Measurements from ENCODE around the gene P2RY6. TPM values are rescaled to one million over a fixed set of nuclear protein-coding genes. Genes with fewer than 3 reads are reported as not detected.

P2RY6 gene
- polyA plus RNA-seq, 1 donor (not counting 4 experiments of a cell fraction or from before 2014, with no cell fraction given), result 0.04 TPM

- no peak overlapping the region for H3K9ac ChIP-seq (ENCODE audit: control insufficient read depth, extremely low read depth, insufficient read depth, low read length)
- no peak overlapping the region for H3K4me2 ChIP-seq (ENCODE audit: control insufficient read depth, extremely low read depth, insufficient read depth, low read depth, low read length)
- H3K27ac ChIP-seq (ENCODE audit: control insufficient read depth, insufficient read depth, low read length), result no peak overlapping the region
- FAIRE-seq, result no peak
- no peaks in the 10 kb centered on the region for H3K79me2 ChIP-seq (ENCODE audit: control insufficient read depth, insufficient read depth, low read length)
- no peaks in the 10 kb centered on the region for H3K36me3 ChIP-seq (ENCODE audit: control insufficient read depth in 2 of 2, extremely low read depth in 1 of 2, insufficient read depth in 2 of 2, low read length in 2 of 2)
- H3K4me3 ChIP-seq (ENCODE audit: control insufficient read depth in 2 of 3, extremely low read depth in 1 of 3, insufficient read depth in 2 of 3, low read depth in 1 of 3, low read length in 3 of 3), result no peak overlapping the region
- no peak for DNase-seq (ENCODE audit: low read depth, low spot score)
- no peaks in the 10 kb centered on the region for H3K9me1 ChIP-seq (ENCODE audit: control insufficient read depth, extremely low read depth, insufficient read depth, low read length)
- no peaks in the 10 kb centered on the region for H3K27me3 ChIP-seq (ENCODE audit: control insufficient read depth, extremely low read depth, insufficient read depth, low read length)
- no peaks in the 10 kb centered on the region for H4K20me1 ChIP-seq (ENCODE audit: control insufficient read depth, extremely low read depth, insufficient read depth, low read length)
- TF ChIP-seq EZH2 (IDR thresholded peaks at IDR 0.05; ENCODE audit: low read length), result no peak
- TF ChIP-seq, protein P1, sequence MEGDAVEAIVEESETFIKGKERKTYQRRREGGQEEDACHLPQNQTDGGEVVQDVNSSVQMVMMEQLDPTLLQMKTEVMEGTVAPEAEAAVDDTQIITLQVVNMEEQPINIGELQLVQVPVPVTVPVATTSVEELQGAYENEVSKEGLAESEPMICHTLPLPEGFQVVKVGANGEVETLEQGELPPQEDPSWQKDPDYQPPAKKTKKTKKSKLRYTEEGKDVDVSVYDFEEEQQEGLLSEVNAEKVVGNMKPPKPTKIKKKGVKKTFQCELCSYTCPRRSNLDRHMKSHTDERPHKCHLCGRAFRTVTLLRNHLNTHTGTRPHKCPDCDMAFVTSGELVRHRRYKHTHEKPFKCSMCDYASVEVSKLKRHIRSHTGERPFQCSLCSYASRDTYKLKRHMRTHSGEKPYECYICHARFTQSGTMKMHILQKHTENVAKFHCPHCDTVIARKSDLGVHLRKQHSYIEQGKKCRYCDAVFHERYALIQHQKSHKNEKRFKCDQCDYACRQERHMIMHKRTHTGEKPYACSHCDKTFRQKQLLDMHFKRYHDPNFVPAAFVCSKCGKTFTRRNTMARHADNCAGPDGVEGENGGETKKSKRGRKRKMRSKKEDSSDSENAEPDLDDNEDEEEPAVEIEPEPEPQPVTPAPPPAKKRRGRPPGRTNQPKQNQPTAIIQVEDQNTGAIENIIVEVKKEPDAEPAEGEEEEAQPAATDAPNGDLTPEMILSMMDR (optimal IDR thresholded peaks at IDR 0.05 in 1 of 3, IDR thresholded peaks at IDR 0.05 in 1 of 3, conservative IDR thresholded peaks at IDR 0.05 in 1 of 3; ENCODE audit: extremely low read depth in 1 of 3, insufficient read depth in 2 of 3, low read length in 3 of 3), result no peak
- H2AFZ ChIP-seq (ENCODE audit: control insufficient read depth, low read length), result no peak overlapping the region
- no peaks in the 10 kb centered on the region for H3K9me3 ChIP-seq (ENCODE audit: control insufficient read depth, low read depth, low read length)
- dilution Hi-C loops (cut with MboI; ENCODE audit: extremely low pct_ligation_motif_present, low sequenced_read_pairs), result no loop called here
- peaks cover 3% of the 10 kb centered on the region for H3K4me1 ChIP-seq (ENCODE audit: control insufficient read depth, extremely low read depth, insufficient read depth, low read length)
These were observed 9.1 kb downstream of the P2RY6 start for GRCh38 chr11:73281201-73281741.

DNA sequence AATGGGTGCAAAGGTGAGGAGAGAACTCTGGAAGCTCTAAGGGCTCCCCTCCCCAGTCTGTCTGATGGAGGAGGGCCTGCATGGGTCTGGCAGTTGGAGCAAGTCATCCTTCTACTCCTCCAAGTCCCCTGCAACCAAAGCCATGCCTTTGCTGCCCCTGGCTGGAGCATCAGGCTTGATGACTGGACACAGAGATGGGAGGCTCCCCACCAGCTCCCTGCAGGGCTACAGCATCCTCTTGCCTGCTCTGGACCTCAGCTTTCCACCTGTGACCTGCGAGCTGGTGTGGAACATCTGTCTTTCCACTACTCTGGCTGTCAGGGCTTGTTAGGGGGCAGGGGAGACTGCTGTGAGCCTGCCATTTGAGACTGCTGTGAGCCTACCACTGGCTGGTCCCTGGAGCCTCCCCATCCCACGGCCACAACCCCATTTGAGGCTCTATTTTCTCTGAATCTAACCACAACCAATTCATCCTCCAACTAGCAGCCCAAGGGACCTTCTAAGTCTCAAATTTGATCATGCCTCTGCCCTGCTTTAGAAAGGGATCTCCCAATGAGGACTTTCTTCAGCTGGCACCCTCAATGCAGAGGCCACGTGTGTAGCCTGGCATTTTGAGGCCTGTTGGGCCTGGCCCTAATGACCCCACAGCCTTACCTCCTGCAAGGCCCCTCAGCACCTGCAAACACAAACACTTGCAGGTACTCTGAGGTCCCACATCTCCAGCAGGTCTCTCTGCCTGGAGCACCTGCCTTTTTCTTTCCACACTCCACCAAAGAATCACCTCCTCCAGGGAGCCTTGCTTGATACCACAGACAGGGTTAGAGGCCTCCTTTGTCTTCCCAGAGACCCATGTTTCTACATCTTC lies 9.9 kb downstream of the P2RY6 start:
- dilution Hi-C loops (cut with MboI; ENCODE audit: extremely low pct_ligation_motif_present, low sequenced_read_pairs), result no loop called here
- Histone ChIP-seq H3K79me2 (ENCODE audit: control insufficient read depth, insufficient read depth, low read length) (no peaks in the 10 kb centered on the region), H2AFZ (ENCODE audit: control insufficient read depth, low read length) (no peak overlapping the region), H4K20me1 (ENCODE audit: control insufficient read depth, extremely low read depth, insufficient read depth, low read length) (no peaks in the 10 kb centered on the region), H3K4me3 (ENCODE audit: control insufficient read depth in 2 of 3, extremely low read depth in 1 of 3, insufficient read depth in 2 of 3, low read depth in 1 of 3, low read length in 3 of 3) (no peak overlapping the region), H3K27me3 (ENCODE audit: control insufficient read depth, extremely low read depth, insufficient read depth, low read length) (no peaks in the 10 kb centered on the region), H3K36me3 (ENCODE audit: control insufficient read depth in 2 of 2, extremely low read depth in 1 of 2, insufficient read depth in 2 of 2, low read length in 2 of 2) (no peaks in the 10 kb centered on the region), H3K9me1 (ENCODE audit: control insufficient read depth, extremely low read depth, insufficient read depth, low read length) (no peaks in the 10 kb centered on the region), H3K9me3 (ENCODE audit: control insufficient read depth, low read depth, low read length) (no peaks in the 10 kb centered on the region), H3K4me1 (ENCODE audit: control insufficient read depth, extremely low read depth, insufficient read depth, low read length) (peaks cover 3% of the 10 kb centered on the region), H3K9ac (ENCODE audit: control insufficient read depth, extremely low read depth, insufficient read depth, low read length) (no peak overlapping the region), H3K4me2 (ENCODE audit: control insufficient read depth, extremely low read depth, insufficient read depth, low read depth, low read length) (no peak overlapping the region), H3K27ac (ENCODE audit: control insufficient read depth, insufficient read depth, low read length) (no peak overlapping the region)
- TF ChIP-seq EZH2 (IDR thresholded peaks at IDR 0.05; ENCODE audit: low read length), result no peak
- TF ChIP-seq, protein P1 (optimal IDR thresholded peaks at IDR 0.05 in 1 of 3, IDR thresholded peaks at IDR 0.05 in 1 of 3, conservative IDR thresholded peaks at IDR 0.05 in 1 of 3; ENCODE audit: extremely low read depth in 1 of 3, insufficient read depth in 2 of 3, low read length in 3 of 3), result no peak
- DNase-seq (ENCODE audit: low read depth, low spot score), result no peak
- FAIRE-seq, result no peak

Data from keratinocyte (primary cell).